Colonic mucosa (tissue), 4 donors: ENCODE data around the gene ATXN7L1. TPM values are rescaled to one million over a fixed set of nuclear protein-coding genes. Genes with fewer than 3 reads are reported as not detected.
"Not testable (repeated sequence)": the region's sequence is repeated elsewhere in the genome, so short reads cannot be mapped to it uniquely, and the experiment has no call there.

Experiments used
- DNase-seq: peaks from one replicate; pipeline ENCODE4 v3.0.0-alpha.2; 2020
- H3K27ac ChIP-seq: fragments of 200-600 bp; one replicate; pipeline ENCODE4 v1.8.0; 2021
- H3K27me3 ChIP-seq: fragments of 200-600 bp; one replicate; pipeline ENCODE4 v1.8.0; 2021
- H3K36me3 ChIP-seq: fragments of 200-600 bp; one replicate; pipeline ENCODE4 v1.8.0; 2021
- H3K4me1 ChIP-seq: fragments of 200-600 bp; one replicate; pipeline ENCODE4 v1.8.0; 2021; ENCODE audit warnings: mild to moderate bottlenecking
- H3K4me3 ChIP-seq: fragments of 200-600 bp; one replicate; pipeline ENCODE4 v1.8.0; 2021
- H3K9ac ChIP-seq, 2 donors: one replicate each; pipeline ENCODE4 v1.7.0; 2013; ENCODE audit warnings: control low read depth in 2 of 2, low read depth in 2 of 2, low read length in 2 of 2
- H3K9me3 ChIP-seq: fragments of 200-600 bp; one replicate; pipeline ENCODE4 v1.8.0; 2021
- CTCF ChIP-seq: fragments of 200-600 bp; IDR thresholded peaks from one replicate; pipeline ENCODE4 v1.8.0; 2022; ENCODE audit warnings: antibody characterized with exemption, mild to moderate bottlenecking
- intact Hi-C: fragments of 100-400 bp; cut with DNase I; formaldehyde crosslinking; loops from one replicate; pipeline ENCODE4 v1.14.1; 2022
- total RNA-seq, 2 donors: library from RNA; stranded (reverse); fragmentation: NEBNext Ultra II Directional in 1 of 2; extraction: Animal tissue kit (Norgen Biotek cat#: 25700) in 1 of 2; gene quantifications; one replicate each; pipeline ENCODE4 v1.2.1, GENCODE V29; 2021
- donor health status: healthy.
- donor health status: DM: no; HTN: no; CAD: no.
- donor health status: DM: no; HTN: no; CAD: no.

Gene ATXN7L1
- total RNA-seq, 2 donors from 2014 or later: 13.0 to 15.1 TPM

GRCh38 chr7:105698531-105698930 is 177.9 kb downstream of the ATXN7L1 start:
- no peak for TF ChIP-seq CTCF
- no peak overlapping the region for H3K9ac ChIP-seq
- H3K4me3 ChIP-seq: no peak overlapping the region
- H3K36me3 ChIP-seq: no peaks in the 10 kb centered on the region
- intact Hi-C loops: no loop called here
- no peaks in the 10 kb centered on the region for H3K9me3 ChIP-seq
- H3K4me1 ChIP-seq: no peaks in the 10 kb centered on the region
- no peaks in the 10 kb centered on the region for H3K27me3 ChIP-seq
- no peak overlapping the region for H3K27ac ChIP-seq
- DNase-seq: no peak

DNA sequence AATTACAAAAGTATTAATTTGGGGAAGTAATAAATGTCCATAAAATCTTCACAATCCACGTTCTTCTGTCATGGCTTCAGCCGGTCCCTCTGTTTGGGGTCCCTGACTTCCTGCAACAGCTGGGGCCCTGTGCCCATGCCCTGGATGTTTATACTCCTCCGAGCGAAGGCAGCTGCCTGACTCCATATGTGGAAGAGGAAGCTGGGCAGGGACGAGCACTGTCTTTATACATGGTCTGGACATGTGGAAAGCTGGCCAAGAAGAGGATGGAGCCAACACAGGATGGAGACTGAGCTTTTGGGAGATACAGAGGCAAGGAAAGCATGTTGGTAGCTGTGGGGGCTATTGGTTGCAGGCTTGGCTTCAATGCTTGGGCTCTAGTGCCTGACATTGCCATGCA is 178.6 kb downstream of the ATXN7L1 start:
- H3K9ac ChIP-seq: no peak overlapping the region
- DNase-seq: no peak
- no peaks in the 10 kb centered on the region for H3K36me3 ChIP-seq
- H3K27ac ChIP-seq: no peak overlapping the region
- no peaks in the 10 kb centered on the region for H3K9me3 ChIP-seq
- no peaks in the 10 kb centered on the region for H3K27me3 ChIP-seq
- intact Hi-C loops: no loop called here
- TF ChIP-seq CTCF: no peak
- no peaks in the 10 kb centered on the region for H3K4me1 ChIP-seq
- no peak overlapping the region for H3K4me3 ChIP-seq

DNA sequence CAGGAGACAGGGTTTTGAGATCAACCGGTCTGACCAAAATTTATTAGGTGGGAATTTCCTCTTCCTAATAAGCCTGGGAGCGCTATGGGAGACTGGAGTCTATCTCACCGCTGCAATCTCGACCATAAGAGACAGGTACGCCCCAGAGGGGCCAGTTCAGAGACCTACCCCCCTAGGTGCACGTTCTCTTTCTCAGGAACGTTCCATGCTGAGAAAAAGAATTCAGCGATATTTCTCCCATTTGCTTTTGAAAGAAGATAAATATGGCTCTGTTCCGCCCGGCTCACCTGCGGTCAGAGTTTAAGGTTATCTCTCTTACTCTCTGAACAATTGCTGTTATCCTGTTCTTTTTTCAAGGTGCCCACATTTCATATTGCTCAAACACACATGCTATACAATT is 179.2 kb downstream of the ATXN7L1 start:
- H3K27me3 ChIP-seq, DNase-seq, H3K36me3 ChIP-seq, H3K4me3 ChIP-seq, intact Hi-C loops, H3K27ac ChIP-seq, H3K9me3 ChIP-seq, H3K9ac ChIP-seq, H3K4me1 ChIP-seq: not testable (repeated sequence)

- Histone ChIP-seq H3K36me3 (no peaks in the 10 kb centered on the region), H3K27ac (no peak overlapping the region), H3K27me3 (no peaks in the 10 kb centered on the region), H3K4me1 (no peaks in the 10 kb centered on the region), H3K4me3 (no peak overlapping the region), H3K9ac (no peak overlapping the region), H3K9me3 (no peaks in the 10 kb centered on the region)
- no peak for DNase-seq
- no peak for TF ChIP-seq CTCF
- intact Hi-C loops: no loop called here
These were observed 182.8 kb downstream of the ATXN7L1 start for GRCh38 chr7:105693576-105693975.

DNA sequence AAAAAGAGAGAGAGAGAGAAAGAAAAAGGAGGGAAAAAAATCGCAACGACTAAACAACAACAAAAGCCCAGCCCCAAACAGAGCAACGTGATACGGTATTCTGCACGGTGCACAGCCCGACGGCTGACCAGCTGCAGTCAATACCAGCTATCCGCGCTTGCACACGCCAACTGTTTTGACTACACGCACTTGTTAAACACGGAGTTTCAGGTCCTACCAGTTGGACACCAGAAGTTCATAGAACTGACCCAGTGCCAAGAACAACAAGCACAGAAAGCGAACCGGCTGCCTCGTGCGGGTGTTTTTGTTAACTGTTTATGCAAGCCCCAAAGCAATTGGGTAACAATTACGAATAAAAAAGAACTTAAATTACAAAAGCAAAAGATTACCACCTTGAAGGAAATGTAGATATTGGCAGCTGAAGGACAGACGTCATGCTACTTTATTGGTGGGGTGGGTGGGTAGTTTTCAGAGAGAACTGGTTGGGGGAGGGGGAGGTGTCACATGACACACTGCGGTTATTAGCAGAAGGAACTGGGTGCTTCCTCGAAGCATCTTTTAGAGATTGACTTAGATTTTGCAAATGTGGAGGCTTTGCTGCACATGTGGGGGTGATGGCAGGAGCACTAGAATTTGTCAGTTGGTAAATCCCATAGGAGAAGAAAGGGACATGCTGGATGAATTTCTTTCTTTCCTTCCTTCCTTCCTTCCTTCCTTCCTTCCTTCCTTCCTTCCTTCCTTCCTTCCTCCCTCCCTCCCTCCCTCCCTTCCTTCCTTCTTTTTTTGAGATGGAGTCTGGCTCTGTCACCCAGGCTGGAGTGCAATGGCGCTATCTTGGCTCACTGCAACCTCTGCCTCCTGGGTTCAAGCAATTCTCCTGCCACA is 184.5 kb downstream of the ATXN7L1 start:
- Histone ChIP-seq H3K9ac (peak overlapping the region in 1 of 2 donors; percentile 46), H3K9me3 (no peaks in the 10 kb centered on the region), H3K4me3 (peak overlapping the region; percentile 24), H3K27me3 (no peaks in the 10 kb centered on the region), H3K27ac (peak overlapping the region; percentile 31), H3K36me3 (no peaks in the 10 kb centered on the region), H3K4me1 (no peaks in the 10 kb centered on the region)
- intact Hi-C loops: no loop called here
- DNase-seq: peak; percentile 60
- no peak for TF ChIP-seq CTCF

DNA sequence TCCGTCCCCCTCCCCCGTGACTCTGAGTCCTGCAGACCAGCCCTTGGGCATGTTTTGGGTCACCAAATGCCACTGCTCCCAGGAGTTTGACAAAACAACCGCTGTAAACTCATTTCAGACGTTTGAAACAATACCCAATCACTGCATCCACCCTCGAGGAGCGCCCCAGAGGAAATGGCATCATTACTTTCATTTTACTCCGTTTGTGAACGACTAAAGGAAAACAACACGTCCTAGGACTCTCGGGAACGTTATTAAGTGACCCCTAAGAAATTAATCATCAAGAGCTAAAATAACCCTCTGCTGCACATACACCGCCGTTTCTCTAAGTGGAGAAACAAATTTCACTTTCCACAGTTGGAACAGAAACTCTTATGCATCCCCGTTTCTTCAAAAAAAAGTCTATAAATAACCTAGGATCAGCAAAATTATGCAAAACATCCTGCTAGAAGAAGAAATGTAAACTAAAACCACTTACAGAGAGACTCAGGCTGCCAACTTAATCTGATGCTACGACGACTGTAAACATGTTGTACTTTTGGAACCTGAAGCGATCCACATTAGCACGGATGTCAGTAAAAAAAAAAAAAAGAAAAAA is 185.2 kb downstream of the ATXN7L1 start:
- DNase-seq: no peak
- intact Hi-C loops: no loop called here
- peak overlapping the region in 1 of 2 donors; percentile 46 for H3K9ac ChIP-seq
- no peaks in the 10 kb centered on the region for H3K27me3 ChIP-seq
- no peak for TF ChIP-seq CTCF
- no peaks in the 10 kb centered on the region for H3K9me3 ChIP-seq
- no peaks in the 10 kb centered on the region for H3K36me3 ChIP-seq
- H3K4me3 ChIP-seq: peak overlapping the region; percentile 24
- peak overlapping the region; percentile 31 for H3K27ac ChIP-seq
- no peaks in the 10 kb centered on the region for H3K4me1 ChIP-seq
